Gastrocnemius medialis (tissue), 4 donors: ENCODE measurements around the gene PSMA8. TPM values are rescaled to one million over a fixed set of nuclear protein-coding genes. Genes with fewer than 3 reads are reported as not detected.
"Not testable (repeated sequence)": the region's sequence is repeated elsewhere in the genome, so short reads cannot be mapped to it uniquely, and the experiment has no call there.

Experiments used
- ATAC-seq, 2 donors: fragments of 150-250 bp; one replicate each; pipeline ENCODE4 v1.9.1; 2016
- DNase-seq, 2 donors: peaks; one replicate each; pipeline ENCODE4 v3.0.0-alpha.2; 2019
- H3K27ac ChIP-seq, 4 donors: fragments of 200-600 bp; sonication (generic); 1 replicate in 1 of 4; 2 replicates in 3 of 4; pipeline ENCODE4 v1.5.1; 2016 to 2018; ENCODE audit warnings: mild to moderate bottlenecking in 2 of 4, moderate library complexity in 1 of 4
- H3K27me3 ChIP-seq, 3 donors: fragments of 200-600 bp; sonication (generic) in 2 of 3; 1 replicate in 1 of 3; 2 replicates in 2 of 3; pipeline versions ENCODE4 v1.5.1 to v1.6.0; 2016 to 2019; ENCODE audit warnings: mild to moderate bottlenecking in 1 of 3, moderate library complexity in 1 of 3
- H3K36me3 ChIP-seq, 2 donors: fragments of 200-600 bp; sonication (generic) in 1 of 2; one replicate each; pipeline ENCODE4 v1.5.1; 2017 to 2018
- H3K4me1 ChIP-seq, 2 donors: fragments of 200-600 bp; sonication (generic) in 1 of 2; one replicate each; pipeline ENCODE4 v1.5.1; 2016 to 2017; ENCODE audit warnings: mild to moderate bottlenecking in 2 of 2
- H3K4me3 ChIP-seq, 4 donors: fragments of 200-600 bp; sonication (generic) in 3 of 4; 1 replicate in 1 of 4; 2 replicates in 3 of 4; pipeline ENCODE4 v1.5.1; 2016 to 2019; ENCODE audit warnings: mild to moderate bottlenecking in 2 of 4
- H3K9me3 ChIP-seq, 3 donors: fragments of 200-600 bp; sonication (generic) in 2 of 3; 1 replicate in 1 of 3; 2 replicates in 2 of 3; pipeline ENCODE4 v1.5.1; 2016 to 2019
- CTCF ChIP-seq, 5 experiments: fragments of 450-650 bp in 3 of 5; fragments of 200-600 bp in 2 of 5; sonication (generic) in 2 of 5; IDR thresholded peaks in 4 of 5; conservative IDR thresholded peaks in 1 of 5; 1 replicate in 4 of 5; 2 replicates in 1 of 5; pipeline ENCODE4 v1.5.1; 2016 to 2019; ENCODE audit warnings: antibody characterized with exemption in 5 of 5, mild to moderate bottlenecking in 3 of 5, moderate library complexity in 3 of 5
- POLR2A ChIP-seq, 2 donors: fragments of 450-650 bp; IDR thresholded peaks; one replicate each; pipeline ENCODE4 v1.6.1; 2017; ENCODE audit warnings: antibody characterized with exemption in 2 of 2, mild to moderate bottlenecking in 2 of 2, moderate library complexity in 2 of 2
- in situ Hi-C, 4 donors: fragments of 200-750 bp; cut with MboI; loops; one replicate each; pipeline versions ENCODE4 v1.15.0 to v1.8.0; 2017; ENCODE audit warnings: low sequenced_read_pairs in 4 of 4
- intact Hi-C: fragments of 100-400 bp; cut with DNase I; formaldehyde crosslinking; loops from one replicate; pipeline ENCODE4 v1.15.1; 2023; ENCODE audit warnings: low total_unique reads
- total RNA-seq, 4 donors: library from RNA; depleted of rRNA; stranded (reverse); fragments of >200 nt; gene quantifications; one replicate each; pipeline versions ENCODE4 v1.1.0 to v1.2.3, GENCODE V29; 2016

Gene PSMA8
- total RNA-seq, 4 donors from 2014 or later, result not detected

DNA sequence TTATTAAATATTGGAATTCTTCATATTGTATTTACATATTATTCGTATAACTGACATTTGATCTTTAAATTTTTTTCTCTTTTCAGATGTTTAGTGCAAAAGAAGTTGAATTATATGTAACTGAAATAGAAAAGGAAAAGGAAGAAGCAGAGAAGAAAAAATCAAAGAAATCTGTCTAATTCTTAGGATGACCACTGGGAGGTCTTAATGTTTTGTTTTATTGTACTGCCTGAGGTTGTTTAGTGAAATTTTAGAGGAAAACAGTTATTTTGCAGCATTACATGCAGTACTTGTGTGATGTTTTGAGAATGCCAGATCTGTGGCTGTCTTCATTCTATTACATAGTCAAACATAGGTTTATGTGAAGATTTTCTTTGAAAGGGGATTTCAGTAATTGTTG, 58.6 kb downstream of the PSMA8 start:
- Histone ChIP-seq H3K4me3 (no peak overlapping the region), H3K27me3 (no peaks in the 10 kb centered on the region), H3K27ac (no peak overlapping the region), H3K9me3 (no peaks in the 10 kb centered on the region), H3K4me1 (no peaks in the 10 kb centered on the region), H3K36me3 (no peaks in the 10 kb centered on the region)
- no peak for TF ChIP-seq CTCF (IDR thresholded peaks at IDR 0.05 in 4 of 5, conservative IDR thresholded peaks at IDR 0.05 in 1 of 5)
- TF ChIP-seq POLR2A (IDR thresholded peaks at IDR 0.05), result no peak
- ATAC-seq (no peak), DNase-seq (no peak)
- intact Hi-C loops (no loop called here), in situ Hi-C loops (no loop called here)

DNA sequence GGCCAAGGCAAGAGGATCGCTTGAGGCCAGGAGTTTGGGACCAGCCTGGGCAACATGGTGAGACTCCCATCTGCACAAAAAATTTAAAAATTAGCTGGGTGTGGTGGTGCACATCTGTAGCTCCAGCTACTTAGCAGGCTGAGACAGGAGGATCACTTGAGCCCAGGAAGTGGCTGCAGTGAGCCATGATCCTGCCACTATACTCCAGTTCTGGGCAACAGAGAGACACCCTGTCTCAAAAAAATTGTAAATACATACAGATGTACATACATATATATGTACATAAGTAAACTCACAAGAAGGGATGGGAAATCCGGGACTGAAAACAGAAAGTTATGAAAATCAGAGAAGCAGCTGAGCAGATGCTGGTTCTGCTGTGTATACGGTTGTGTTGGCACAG, 62.9 kb downstream of the PSMA8 start:
- DNase-seq (no peak), ATAC-seq (no peak)
- TF ChIP-seq CTCF (IDR thresholded peaks at IDR 0.05 in 4 of 5, conservative IDR thresholded peaks at IDR 0.05 in 1 of 5) (no peak), POLR2A (IDR thresholded peaks at IDR 0.05) (no peak)
- in situ Hi-C loops (no loop called here), intact Hi-C loops (no loop called here)
- Histone ChIP-seq H3K4me3 (no peak overlapping the region), H3K9me3 (no peaks in the 10 kb centered on the region), H3K36me3 (no peaks in the 10 kb centered on the region), H3K27me3 (no peaks in the 10 kb centered on the region), H3K4me1 (no peaks in the 10 kb centered on the region), H3K27ac (no peak overlapping the region)

DNA sequence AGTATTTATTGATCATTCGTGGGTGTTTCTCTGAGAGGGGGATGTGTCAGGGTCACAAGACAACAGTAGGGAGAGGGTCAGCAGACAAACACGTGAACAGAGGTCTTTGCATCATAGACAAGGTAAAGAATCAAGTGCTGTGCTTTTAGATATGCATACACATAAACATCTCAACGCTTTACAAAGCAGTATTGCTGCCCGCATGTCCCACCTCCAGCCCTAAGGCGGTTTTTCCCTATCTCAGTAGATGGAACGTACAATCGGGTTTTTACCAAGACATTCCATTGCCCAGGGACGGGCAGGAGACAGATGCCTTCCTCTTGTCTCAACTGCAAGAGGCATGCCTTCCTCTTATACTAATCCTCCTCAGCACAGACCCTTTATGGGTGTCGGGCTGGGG, 68.3 kb downstream of the PSMA8 start:
- ATAC-seq, intact Hi-C loops, in situ Hi-C loops: not testable (repeated sequence)

DNA sequence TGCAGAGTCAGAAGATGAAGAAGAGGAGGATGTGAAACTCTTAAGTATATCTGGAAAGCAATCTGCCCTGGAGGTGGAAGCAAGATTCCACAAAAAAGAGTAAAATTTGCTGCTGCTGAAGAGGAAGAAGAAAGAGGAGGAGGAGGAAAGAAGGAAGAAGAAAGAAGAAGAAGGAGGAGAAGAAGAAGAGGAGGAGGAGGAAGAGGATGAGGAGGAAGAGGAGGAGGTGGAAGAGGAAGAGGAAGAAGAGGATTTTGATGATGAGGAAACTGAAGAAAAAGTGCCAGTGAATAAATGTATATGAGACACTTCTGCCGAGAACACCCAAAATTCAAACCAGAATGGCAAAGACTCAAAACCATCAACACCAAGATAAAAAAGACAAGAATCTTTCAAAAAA, 71.6 kb downstream of the PSMA8 start:
- DNase-seq (no peak), ATAC-seq (no peak)
- TF ChIP-seq CTCF (IDR thresholded peaks at IDR 0.05 in 4 of 5, conservative IDR thresholded peaks at IDR 0.05 in 1 of 5), result no peak
- no peak for TF ChIP-seq POLR2A (IDR thresholded peaks at IDR 0.05)
- in situ Hi-C loops, result no loop called here
- intact Hi-C loops, result no loop called here
- Histone ChIP-seq H3K4me3 (no peak overlapping the region), H3K9me3 (no peaks in the 10 kb centered on the region), H3K27ac (no peak overlapping the region), H3K4me1 (no peaks in the 10 kb centered on the region), H3K36me3 (no peaks in the 10 kb centered on the region), H3K27me3 (no peaks in the 10 kb centered on the region)

More for the DNA sequence above, 68.3 kb downstream of the PSMA8 start:
- H3K27ac ChIP-seq, H3K4me1 ChIP-seq, H3K4me3 ChIP-seq, DNase-seq, H3K27me3 ChIP-seq, H3K9me3 ChIP-seq, H3K36me3 ChIP-seq: not testable (repeated sequence)

- TF ChIP-seq CTCF (IDR thresholded peaks at IDR 0.05 in 4 of 5, conservative IDR thresholded peaks at IDR 0.05 in 1 of 5) (no peak), POLR2A (IDR thresholded peaks at IDR 0.05) (no peak)
- Histone ChIP-seq H3K9me3 (no peaks in the 10 kb centered on the region), H3K27me3 (no peaks in the 10 kb centered on the region), H3K27ac (no peak overlapping the region), H3K36me3 (no peaks in the 10 kb centered on the region), H3K4me3 (no peak overlapping the region), H3K4me1 (no peaks in the 10 kb centered on the region)
- intact Hi-C loops (no loop called here), in situ Hi-C loops (no loop called here)
- ATAC-seq, result no peak
- DNase-seq, result no peak
Observed at GRCh38 chr18:26206488-26206887, 72.8 kb downstream of the PSMA8 start.
